ENCODE data around the gene SAPCD2. TPM values are rescaled to one million over a fixed set of nuclear protein-coding genes. Genes with fewer than 3 reads are reported as not detected.
A peak's percentile ranks its signal among the peaks of the same experiment; 100 is the strongest.

The SAPCD2 gene
- polyA plus RNA-seq, 3 donors = 0.03 to 3.1 (median 1.7) TPM

DNA sequence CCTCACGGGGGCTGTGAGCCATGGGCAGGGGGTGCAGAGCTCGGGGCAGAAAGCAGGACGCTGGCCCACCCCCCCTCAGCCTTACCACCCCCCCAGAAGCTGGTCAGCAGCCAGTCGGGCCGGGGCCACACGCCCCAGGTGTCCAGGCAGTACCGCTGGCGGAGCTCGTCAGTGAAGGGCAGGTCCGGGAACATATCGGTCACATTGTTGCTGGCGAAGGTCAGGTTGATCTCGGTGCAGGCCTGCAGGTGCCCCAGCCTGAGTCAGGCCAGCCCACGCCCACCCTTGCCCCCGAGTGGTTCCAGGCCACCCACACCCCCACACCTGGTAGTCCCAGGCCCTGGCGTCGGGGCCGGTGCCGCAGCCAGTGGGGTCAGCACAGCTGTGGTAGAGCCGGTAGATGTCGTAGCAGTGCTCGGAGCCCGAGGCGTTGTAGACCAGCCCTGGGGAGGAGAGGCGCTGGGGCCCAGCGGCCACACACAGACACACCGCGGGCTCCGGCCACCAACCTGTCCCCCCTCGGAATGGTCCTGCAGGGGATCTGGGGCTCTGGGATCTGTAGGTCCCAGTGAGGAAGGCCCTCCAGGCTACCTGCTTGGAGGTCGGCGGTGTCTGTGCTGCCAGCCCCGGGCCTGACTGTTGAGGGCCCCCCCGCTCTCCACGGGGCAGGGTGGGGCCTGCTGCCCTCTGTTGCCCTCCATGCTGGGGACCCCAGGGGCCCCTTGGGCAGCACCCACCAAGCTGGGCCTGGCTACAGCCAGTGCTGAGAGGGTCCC lies 41.6 kb upstream of the SAPCD2 start:
- H4K20me1 ChIP-seq (ENCODE audit: insufficient read depth, low read length) = peaks cover 23% of the 10 kb centered on the region
- peaks cover 19 to 49% of the 10 kb centered on the region in 2 donors for H3K36me3 Mint-ChIP-seq
- no peak overlapping the region for H3K9ac ChIP-seq (ENCODE audit: insufficient read depth, low read length, poor library complexity, severe bottlenecking)
- peaks cover 2 to 7% (median 5%) of the 10 kb centered on the region in 3 donors for H3K27me3 Mint-ChIP-seq (ENCODE audit: low read depth in 3 of 3)
- intact Hi-C loops (cut with micrococcal nuclease) = no loop called here
- H3K4me3 Mint-ChIP-seq = no peak overlapping the region
- 93% methylated on average over 26 of the region's 35 CpGs for WGBS (ENCODE audit: insufficient coverage)
- TF ChIP-seq, protein P1, sequence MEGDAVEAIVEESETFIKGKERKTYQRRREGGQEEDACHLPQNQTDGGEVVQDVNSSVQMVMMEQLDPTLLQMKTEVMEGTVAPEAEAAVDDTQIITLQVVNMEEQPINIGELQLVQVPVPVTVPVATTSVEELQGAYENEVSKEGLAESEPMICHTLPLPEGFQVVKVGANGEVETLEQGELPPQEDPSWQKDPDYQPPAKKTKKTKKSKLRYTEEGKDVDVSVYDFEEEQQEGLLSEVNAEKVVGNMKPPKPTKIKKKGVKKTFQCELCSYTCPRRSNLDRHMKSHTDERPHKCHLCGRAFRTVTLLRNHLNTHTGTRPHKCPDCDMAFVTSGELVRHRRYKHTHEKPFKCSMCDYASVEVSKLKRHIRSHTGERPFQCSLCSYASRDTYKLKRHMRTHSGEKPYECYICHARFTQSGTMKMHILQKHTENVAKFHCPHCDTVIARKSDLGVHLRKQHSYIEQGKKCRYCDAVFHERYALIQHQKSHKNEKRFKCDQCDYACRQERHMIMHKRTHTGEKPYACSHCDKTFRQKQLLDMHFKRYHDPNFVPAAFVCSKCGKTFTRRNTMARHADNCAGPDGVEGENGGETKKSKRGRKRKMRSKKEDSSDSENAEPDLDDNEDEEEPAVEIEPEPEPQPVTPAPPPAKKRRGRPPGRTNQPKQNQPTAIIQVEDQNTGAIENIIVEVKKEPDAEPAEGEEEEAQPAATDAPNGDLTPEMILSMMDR (IDR thresholded peaks at IDR 0.05) = no peak
- peaks cover 7% of the 10 kb centered on the region for H3K4me1 Mint-ChIP-seq
- H3K4me3 ChIP-seq (replicated peaks in 1 of 3; ENCODE audit: low read depth in 2 of 3, low read length in 3 of 3) = no peak overlapping the region
- H3K9me3 Mint-ChIP-seq = peaks cover 0 to 3% (median 0%) of the 10 kb centered on the region in 7 donors
- no peak for DNase-seq
- H2AFZ ChIP-seq (ENCODE audit: insufficient read depth, low read depth, low read length, poor library complexity, severe bottlenecking) = no peak overlapping the region
- peaks cover 10 to 17% of the 10 kb centered on the region in 2 donors for H3K4me1 ChIP-seq (ENCODE audit: control insufficient read depth in 1 of 2, insufficient read depth in 2 of 2, low read length in 2 of 2)
- peaks cover 49 to 60% of the 10 kb centered on the region in 2 donors for H3K36me3 ChIP-seq (replicated peaks in 1 of 2; ENCODE audit: control insufficient read depth in 1 of 2, insufficient read depth in 2 of 2, low read length in 2 of 2)
- peaks cover 0 to 3% of the 10 kb centered on the region in 2 donors for H3K27me3 ChIP-seq (ENCODE audit: control insufficient read depth in 2 of 2, insufficient read depth in 2 of 2, low read length in 2 of 2)
- no peak overlapping the region for H3K27ac Mint-ChIP-seq
- no peak overlapping the region for H3K4me2 ChIP-seq (replicated peaks; ENCODE audit: extremely low read depth, low read length, poor library complexity, severe bottlenecking)
- no peak overlapping the region for H3K27ac ChIP-seq (ENCODE audit: low read depth in 1 of 2, low read length in 2 of 2)
- no peaks in the 10 kb centered on the region for H3K9me3 ChIP-seq (replicated peaks in 1 of 2; ENCODE audit: control insufficient read depth in 1 of 2, insufficient read depth in 1 of 2, low read length in 2 of 2)
- no peaks in the 10 kb centered on the region for H3K79me2 ChIP-seq (ENCODE audit: insufficient read depth, low read length)

DNA sequence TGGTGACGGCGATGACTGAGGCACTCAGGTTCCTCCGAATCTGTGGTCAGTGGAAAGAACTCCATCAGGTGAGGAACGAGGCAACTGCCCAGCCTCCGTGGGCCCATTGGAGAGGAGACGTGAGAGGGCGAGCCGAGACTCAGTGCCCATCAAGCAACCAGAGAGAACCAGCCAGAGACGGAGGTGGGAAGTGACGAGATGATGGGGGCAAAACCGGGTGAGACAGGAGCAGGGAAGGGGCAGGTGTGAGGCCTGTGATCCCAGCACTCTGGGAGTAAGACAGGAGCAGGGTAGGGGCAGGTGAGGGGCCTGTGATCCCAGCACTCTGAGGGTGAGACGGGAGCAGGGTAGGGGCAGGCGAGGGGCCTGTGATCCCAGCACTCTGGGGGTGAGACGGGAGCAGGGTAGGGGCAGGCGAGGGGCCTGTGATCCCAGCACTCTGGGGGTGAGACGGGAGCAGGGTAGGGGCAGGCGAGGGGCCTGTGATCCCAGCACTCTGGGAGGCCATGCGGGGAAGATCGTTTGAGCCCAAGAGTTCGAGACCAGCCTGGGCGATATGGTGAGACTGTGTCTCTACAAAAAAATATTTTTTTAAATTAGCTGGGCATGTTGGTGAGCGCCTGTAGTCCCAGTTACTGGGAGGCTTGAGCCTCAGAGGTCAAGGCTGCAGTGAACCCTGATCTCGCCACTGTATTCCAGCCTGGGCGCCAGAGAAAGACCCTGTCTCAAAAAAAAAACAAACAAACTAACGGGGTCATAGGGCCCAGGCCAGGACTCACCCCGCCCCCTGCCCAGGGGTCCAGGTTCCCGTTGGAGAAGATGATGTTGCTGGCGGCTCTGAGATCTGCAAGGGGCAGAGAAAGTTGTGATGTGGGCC lies 40.8 kb upstream of the SAPCD2 start:
- no peak overlapping the region for H2AFZ ChIP-seq (ENCODE audit: insufficient read depth, low read depth, low read length, poor library complexity, severe bottlenecking)
- Mint-ChIP-seq H3K4me3 (no peak overlapping the region), H3K4me1 (peaks cover 7% of the 10 kb centered on the region), H3K9me3 (peaks cover 0 to 3% (median 0%) of the 10 kb centered on the region in 7 donors), H3K27ac (peak overlapping the region in 1 of 7 donors; percentile 43), H3K27me3 (ENCODE audit: low read depth in 3 of 3) (peaks cover 0 to 7% (median 5%) of the 10 kb centered on the region in 3 donors), H3K36me3 (peaks cover 19 to 53% of the 10 kb centered on the region in 2 donors)
- no peaks in the 10 kb centered on the region for H3K79me2 ChIP-seq (ENCODE audit: insufficient read depth, low read length)
- intact Hi-C loops (cut with micrococcal nuclease) = no loop called here
- no peaks in the 10 kb centered on the region for H3K9me3 ChIP-seq (replicated peaks in 1 of 2; ENCODE audit: control insufficient read depth in 1 of 2, insufficient read depth in 1 of 2, low read length in 2 of 2)
- TF ChIP-seq, protein P1 (IDR thresholded peaks at IDR 0.05) = no peak
- no peak overlapping the region for H3K27ac ChIP-seq (ENCODE audit: low read depth in 1 of 2, low read length in 2 of 2)
- WGBS (ENCODE audit: insufficient coverage) = 93% methylated on average over 24 of the region's 28 CpGs
- peaks cover 0 to 3% of the 10 kb centered on the region in 2 donors for H3K27me3 ChIP-seq (ENCODE audit: control insufficient read depth in 2 of 2, insufficient read depth in 2 of 2, low read length in 2 of 2)
- H3K36me3 ChIP-seq (replicated peaks in 1 of 2; ENCODE audit: control insufficient read depth in 1 of 2, insufficient read depth in 2 of 2, low read length in 2 of 2) = peaks cover 57 to 69% of the 10 kb centered on the region in 2 donors
- no peak overlapping the region for H3K4me2 ChIP-seq (replicated peaks; ENCODE audit: extremely low read depth, low read length, poor library complexity, severe bottlenecking)
- H4K20me1 ChIP-seq (ENCODE audit: insufficient read depth, low read length) = peaks cover 23% of the 10 kb centered on the region
- no peak overlapping the region for H3K9ac ChIP-seq (ENCODE audit: insufficient read depth, low read length, poor library complexity, severe bottlenecking)
- H3K4me3 ChIP-seq (replicated peaks in 1 of 3; ENCODE audit: low read depth in 2 of 3, low read length in 3 of 3) = no peak overlapping the region
- DNase-seq = no peak
- H3K4me1 ChIP-seq (ENCODE audit: control insufficient read depth in 1 of 2, insufficient read depth in 2 of 2, low read length in 2 of 2) = peaks cover 10 to 17% of the 10 kb centered on the region in 2 donors

Data from CD14-positive monocyte (primary cell).